ENCODE results near the gene B3GNT2.
"Not testable (repeated sequence)": the region's sequence is repeated elsewhere in the genome, so short reads cannot be mapped to it uniquely, and the experiment has no call there.

The B3GNT2 gene, protein sequence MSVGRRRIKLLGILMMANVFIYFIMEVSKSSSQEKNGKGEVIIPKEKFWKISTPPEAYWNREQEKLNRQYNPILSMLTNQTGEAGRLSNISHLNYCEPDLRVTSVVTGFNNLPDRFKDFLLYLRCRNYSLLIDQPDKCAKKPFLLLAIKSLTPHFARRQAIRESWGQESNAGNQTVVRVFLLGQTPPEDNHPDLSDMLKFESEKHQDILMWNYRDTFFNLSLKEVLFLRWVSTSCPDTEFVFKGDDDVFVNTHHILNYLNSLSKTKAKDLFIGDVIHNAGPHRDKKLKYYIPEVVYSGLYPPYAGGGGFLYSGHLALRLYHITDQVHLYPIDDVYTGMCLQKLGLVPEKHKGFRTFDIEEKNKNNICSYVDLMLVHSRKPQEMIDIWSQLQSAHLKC

DNA sequence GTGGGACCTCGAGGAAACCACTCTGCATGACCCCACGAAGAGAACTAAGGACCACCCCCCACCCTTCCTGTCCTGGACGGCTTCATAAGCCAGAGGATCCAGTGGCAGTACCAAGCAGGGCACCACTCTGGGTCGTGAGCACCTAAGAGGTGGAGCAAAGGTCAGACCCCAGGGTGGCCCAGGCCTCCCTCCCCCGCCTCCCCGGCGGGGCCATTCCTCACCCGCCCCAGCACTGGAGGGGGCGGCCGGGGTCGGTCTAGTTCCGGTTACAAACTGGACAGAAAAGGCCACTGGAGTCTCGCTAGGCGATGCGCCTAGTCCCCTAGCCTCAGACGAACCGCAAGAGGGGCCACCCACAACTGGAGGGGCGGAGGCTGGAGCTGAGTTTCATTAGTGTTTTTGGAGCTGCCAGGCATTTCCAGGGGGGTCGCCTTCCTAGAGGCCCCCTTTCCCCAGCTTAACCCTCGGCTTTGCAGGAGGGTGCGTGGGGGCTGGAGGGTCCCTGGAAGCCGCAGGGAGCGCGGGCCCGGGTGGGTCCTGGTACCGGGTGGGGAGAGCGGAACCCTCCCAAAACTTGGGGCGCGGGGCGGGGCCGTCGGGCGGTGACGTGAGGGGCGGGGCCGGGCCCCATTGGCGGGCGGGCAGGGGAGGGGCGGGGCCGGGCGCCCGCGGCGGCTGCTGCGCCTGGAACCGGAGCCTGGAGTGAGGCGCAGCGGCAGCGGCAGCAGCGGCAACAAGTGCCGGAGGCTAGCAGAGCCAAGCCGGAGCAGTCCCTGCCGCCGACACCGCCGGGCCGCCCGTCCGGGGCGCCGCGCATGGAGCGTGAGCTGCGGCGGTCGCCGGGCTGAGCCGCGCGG, at the start of gene B3GNT2:
B3GNT2 (plus strand) TSS at position 695 of the 857 bp plus-strand sequence. CDS start 26,106 bp downstream, outside the sequence.
- DNase-seq: peak; percentile 29 to 88 (median 70)

DNA sequence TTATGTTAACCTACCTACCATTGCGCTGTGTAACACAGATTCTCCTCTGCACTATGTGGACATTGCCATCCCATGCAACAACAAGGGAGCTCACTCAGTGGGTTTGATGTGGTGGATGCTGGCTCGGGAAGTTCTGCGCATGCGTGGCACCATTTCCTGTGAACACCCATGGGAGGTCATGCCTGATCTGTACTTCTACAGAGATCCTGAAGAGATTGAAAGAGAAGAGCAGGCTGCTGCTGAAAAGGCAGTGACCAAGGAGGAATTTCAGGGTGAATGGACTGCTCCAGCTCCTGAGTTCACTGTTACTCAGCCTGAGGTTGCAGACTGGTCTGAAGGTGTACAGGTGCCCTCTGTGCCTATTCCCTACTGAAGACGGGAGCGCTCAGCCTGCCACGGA, 49.1 kb upstream of the B3GNT2 start:
- DNase-seq: not testable (repeated sequence)

DNA sequence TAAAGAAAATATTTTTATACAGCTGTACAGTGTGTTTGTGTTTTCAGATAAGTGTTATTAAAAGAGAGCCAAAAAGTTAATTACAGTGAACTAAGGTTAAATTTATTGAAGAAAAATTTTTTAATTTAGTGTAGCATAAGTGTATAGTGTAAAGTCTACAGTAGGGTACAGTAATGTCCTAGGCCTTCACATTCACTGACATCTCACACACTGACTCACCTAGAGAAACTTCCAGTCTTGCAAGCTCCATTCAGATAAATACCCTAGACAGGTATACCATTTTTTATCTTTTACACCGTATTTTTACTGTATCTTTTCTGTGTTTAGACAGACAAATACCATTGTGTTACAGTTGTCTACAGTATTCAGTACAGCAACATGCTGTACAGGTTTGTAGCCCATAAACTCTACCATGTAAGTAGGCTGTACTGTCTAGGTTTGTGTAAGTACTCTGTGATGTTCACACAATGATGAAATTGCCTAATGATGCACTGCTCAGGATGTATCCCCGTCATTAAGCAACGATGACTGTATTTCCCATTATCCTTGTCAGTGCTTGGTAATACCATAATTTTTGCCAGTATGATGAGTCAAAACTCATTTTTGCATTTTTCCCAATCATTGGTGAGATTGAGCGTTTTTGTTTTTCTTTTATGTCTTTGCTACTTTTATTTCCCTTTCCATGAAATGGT, 48.2 kb upstream of the B3GNT2 start:
- no peak for DNase-seq

DNA sequence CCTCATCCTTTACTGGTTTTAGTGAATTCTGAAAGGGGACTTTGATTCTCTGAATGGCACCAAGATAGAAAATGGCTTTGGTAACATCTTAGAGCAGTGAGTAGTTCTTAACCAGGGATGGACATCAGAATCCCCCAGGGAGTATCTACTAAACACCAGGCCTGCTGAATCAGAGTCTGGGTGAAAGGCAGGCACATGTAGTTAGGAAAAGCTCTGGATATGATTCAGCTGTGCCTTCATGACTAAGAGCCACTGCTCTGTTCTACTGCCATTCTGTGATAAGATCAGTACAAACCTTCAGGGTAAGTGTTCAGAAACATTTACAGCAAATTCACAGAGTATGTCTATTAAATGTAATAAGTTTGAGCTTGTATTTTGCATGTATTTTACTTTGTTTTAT, 46.2 kb upstream of the B3GNT2 start:
- DNase-seq: peak in 1 of 51 donors; percentile 31

DNA sequence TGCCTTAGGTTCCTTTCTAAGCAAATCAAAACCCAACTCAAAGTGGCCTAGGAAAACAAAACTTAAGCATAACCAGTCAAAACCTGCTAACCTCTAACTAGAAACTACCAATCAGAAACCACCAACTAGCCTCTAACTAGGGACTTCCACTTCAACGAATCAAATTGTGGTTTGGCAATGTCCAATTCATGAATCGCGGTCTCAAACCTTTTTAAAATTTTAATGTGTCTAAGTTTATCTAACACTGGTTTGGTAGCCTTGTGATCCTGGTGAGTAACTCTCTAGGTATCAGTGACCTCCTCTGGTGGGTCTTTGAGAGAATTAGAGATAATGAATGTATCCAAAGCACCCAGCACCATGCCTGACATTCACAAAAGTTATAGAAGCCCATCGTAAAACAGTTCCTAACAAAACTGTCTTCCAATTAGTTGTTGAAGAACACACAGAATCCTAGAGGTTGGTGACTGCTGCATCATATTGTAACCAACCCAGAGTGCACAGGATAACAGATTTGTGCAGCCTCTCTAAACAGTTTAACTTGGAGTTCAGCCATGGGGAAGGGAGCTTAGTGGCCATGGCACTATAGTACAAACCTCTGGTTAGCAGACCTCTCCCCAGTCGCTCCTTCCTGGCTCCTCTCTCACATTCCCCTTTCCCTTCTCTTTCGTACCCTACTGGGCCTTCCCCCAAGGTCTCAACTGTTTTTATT, 45.2 kb upstream of the B3GNT2 start:
- no peak for DNase-seq

DNA sequence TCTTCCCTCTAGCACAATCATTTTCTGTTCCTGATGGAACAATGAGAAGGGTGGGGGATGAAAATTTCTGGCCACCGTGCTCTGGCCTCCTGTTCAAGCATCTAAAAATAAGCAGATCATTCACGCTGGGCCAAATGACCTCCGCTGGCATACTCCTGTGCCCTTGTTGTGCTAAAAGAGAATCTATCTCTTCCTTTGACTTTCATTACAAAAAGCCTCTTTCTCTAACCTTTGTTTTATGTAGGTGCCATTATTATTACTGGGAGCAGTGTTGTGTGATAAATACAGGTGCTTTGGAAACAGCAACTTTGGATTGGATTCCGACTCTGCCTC, 44.6 kb upstream of the B3GNT2 start:
- DNase-seq: peak in 2 of 51 donors; percentile 2 to 20

DNA sequence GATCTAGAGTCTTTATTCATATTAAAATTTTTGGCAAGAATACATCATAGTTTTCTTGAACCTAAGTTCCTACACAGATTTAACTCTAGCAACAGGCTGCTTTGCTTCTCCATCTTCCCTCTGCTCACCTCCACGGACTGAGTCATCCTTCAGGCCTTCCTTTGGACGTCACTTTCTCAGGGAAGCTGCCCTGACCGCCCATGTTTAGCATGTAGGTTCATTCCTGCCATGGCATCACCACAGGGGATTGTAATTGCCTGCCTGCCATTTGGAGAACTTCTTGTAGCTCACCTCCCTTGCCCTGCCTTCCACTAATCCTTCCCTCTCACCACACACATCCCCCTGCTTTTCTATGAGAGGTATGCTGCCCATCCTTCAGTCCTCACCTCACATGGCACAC, 43.9 kb upstream of the B3GNT2 start:
- no peak for DNase-seq

DNA sequence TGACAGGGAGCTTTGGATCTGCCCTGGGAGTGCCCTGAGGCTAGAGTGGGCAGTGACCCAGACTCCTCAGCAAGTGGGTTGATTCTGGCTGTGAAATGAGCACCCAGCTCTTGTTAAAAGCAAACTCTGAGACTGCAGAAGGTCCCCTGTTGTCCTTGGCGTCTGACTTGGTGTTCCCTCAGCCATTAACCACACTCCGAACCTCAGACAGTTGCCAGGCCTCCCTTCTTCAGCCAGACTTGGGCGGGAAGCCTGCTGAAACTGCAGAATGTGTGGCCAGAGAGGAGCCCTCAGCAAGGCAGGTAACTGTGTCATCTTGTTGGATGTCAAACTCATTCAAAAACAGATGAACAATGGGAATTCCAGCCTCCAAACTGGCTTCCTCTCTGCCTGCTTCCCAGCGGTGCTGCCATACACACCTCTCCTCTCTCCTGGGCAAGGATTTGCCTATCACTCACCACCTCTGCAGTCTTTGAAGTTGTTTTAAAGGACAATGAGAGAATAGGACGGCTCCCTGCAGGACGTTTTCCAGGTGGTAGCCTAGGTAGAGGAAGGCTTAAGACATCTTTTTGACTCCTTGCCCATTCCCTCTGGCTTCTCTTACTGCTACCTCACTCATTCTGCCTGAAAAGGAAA, 38.9 kb upstream of the B3GNT2 start:
- peak in 1 of 51 donors; percentile 3 for DNase-seq

DNA sequence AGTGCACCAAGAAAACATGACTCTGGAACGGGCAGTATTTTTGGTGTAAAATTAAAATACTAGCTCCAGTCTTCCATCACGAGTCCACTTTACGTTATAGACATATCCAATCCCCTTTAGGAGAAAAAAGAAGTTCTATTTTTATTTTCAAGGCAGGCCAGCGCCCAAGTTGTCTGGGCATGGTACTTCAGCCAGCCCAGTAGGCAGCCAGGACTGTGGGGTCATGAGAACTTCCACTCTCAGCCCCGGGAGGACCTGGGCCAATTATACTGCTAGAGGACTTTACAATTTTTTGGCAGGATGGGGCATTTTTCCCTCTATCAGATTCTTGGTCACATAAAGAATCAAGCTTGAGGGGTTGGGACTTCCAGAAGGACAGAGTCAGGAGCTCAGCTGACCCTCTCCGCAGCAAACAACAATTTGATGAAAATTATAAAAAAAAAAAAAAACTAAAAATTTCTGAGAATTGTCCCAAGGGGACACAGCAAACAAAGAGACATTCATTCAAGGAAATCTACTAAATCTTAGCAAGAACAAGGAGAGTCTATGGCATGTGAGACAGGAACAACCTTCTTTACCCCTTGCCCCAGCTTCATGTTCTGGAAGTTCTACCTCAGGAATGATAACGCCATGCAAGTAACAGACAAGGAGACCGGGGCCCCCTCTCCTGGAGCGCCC, 37.3 kb upstream of the B3GNT2 start:
- DNase-seq: peak in 8 of 51 donors; percentile 1 to 29 (median 12)

DNA sequence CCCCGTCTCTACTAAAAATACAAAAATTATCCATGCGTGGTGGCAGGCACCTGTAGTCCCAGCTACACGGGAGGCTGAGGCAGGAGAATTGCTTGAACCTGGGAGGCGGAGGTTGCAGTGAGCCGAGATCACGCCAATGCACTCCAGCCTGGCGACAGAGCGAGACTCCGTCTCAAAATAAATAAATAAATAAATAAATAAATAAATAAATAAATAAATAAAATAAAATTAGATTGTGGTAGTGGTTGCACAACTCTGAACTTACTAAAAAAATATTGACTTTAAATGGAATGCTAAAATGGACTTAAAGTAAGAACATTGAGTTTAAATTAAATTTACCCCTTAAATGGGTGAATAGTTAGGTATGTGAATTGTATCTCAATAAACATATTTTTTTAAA, 35.2 kb upstream of the B3GNT2 start:
- not testable (repeated sequence) for DNase-seq

DNA sequence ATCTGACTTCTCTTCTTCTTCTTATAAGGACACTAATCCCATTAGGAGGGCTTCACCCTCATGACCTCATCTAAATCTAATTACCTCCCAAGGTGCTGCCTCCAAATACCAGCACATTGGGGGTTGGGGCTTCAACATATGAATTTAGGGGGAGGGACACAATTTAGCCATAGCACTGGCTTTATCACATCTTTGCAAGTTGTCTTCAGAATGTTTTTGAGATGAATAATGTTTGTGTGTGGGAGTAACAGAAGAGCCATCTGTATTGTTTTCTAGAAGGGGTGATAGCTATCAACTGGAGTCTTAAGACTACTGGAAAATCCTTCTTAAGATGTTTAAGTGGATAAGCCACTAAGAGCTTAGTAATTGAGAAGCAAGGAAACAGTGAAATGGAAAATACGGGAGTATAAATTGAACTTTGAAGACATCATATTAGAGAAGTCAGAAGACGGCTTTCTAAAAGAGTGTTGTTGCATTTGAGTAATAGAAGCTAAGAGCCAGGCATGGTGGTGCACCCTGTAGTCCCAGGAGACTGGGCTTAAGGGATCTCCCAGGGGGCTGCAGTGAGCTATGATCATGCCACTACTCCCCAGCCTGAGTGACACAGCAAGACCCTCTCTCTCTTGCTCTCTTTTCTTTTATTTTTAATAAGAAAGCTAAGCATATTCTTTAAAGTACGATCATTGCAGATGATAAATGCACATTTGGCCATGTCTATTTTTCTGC, 32.6 kb upstream of the B3GNT2 start:
- DNase-seq: no peak

DNA sequence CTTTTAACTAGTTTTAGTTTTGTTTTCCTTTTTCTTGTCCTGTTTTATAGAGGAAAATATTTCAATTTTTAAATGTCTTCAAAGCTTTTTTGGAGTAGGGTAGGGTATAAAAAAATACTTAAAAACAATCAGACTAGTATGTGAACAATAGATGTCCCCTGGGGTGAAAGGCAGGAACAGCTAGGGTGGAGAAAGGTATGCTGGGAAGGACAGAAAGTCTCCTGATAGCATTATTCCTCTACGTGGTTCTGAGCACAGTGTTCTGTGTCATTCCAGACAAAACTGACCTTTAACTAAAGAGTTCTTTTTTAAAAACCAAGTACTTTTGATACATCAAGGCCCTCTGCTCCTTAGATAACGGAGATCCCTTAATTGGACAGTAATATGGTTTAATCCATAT, 32.1 kb upstream of the B3GNT2 start:
- no peak for DNase-seq

DNA sequence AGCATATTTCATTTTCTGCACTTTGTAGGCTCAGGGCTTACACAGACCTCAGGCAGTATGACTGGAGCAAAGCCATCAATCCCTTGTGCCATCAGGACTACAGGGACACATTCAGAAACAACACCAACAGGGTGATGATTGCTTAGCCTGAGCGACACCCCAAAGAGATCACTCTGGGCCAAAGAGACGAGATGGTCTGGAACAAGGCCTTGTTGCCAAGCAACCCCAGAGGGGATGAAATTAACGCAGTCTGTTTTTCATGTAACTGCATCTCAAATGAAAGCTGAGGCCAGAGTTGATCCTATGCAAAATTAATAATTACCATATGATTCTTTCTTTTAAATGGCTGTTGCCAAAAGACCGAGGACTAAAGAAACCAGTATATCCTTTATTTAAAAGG, 20.2 kb upstream of the B3GNT2 start:
- peak in 8 of 51 donors; percentile 3 to 40 (median 22) for DNase-seq

DNA sequence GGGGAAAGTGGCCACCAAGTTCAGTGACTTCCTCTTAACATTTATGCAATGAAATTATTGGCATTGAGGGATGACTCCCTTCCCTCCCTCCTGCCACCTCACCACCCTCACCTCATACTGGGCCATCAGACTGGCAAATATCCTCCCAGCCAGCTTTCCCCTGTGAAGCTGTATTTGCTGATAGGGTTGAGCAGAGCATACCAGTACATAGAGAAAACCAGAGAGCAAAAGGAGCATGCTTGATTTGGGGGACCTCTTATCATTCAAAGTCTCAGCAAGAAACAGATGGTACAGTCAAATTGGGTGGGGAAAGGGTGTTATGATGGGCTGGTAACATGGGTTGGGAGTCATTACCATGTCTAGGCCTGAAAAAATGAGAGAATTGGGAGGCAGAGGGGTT, 19.1 kb upstream of the B3GNT2 start:
- no peak for DNase-seq

DNA sequence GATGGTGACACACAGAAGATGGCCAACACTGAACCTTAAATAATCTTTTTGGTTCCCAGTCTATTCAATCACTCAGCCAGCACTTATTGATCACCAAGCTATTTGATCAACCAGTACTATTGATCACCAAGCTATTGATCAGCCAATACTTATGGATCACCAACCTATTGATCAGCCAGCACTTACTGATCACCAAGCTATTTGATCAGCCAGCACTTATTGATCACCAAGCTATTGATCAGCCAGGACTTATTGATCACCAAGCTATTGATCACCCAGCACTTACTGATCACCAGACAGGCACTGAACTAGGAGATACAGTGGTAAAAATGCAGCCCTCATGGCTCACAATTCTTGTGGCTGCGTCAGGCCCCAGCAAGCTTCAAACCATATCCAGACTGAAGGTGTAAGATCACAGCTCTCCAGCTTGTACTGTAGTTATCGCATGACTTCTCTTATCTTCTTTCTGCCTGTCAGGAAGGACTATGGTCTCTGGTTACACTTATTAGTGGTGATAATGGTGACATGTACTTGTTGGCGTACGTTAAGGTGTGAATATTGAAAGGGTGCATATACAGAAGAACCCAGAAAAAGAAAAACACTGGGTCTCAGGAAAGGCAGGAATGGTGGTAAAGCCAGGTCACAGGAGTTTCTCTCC, 18.4 kb upstream of the B3GNT2 start:
- no peak for DNase-seq

DNA sequence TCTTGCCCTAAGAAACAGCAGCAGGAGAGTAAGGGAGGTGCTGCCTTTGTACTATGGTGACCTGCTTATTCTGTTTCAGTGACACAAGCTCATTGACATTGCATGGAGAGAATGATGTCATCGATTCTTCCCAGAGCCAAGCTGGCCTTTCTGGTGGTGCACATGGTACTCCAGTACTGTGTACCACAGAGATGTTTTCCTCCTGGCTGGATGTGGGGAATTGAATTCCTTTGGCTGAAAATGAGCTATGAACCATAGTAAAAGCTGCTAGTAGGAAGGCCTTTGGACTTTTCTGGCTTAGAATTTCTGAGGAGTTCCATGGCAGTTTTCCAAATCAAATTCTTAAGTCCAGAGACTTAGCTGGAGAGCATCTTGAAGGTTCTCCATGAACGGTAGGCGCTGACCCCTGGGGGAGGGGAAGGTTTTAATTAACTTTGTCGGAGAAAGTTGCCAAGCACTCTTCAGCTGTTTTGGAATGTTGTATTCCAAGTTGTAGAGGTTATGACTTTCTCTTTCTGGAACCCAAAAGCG, 17.1 kb upstream of the B3GNT2 start:
- peak in 2 of 51 donors; percentile 10 to 17 for DNase-seq

DNA sequence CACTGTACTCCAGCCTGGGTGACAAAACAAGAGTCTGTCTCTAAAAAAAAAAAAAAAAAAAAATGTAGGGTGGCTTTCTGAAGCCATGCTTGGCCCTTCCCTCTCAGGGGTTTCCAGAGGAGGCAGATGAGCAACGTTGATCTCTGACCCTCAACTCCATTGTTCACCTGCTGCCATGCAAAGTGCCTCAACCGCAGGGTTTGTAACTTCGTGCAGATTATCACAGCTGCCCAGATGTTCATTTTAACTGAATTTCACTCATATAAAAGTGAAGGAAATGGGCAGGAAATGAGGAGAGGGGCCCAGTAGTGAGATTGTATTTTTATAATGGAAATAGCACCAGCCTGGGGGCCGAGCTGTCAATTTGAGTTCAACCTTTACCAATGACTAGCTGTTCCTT, 14.9 kb upstream of the B3GNT2 start:
- no peak for DNase-seq

DNA sequence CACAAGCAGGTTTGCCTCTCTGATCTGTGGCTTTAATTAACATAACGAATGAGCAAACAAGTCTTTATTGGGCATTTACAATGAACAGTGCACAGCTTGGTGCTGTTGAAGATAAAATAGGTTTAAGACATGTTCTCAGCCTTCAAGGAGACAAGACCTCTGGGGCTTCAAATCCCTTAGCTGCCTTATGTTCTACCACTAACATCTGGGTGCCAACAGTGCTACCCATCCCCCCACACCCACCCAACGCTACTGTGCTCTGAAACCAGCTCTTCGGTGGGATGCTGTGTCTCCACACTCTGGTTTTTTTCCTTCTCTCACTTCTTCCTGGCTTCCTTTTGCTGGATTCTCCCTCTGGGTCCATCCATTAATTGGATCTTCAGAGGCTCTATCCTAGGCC, 14.1 kb upstream of the B3GNT2 start:
- DNase-seq: no peak
